BLaER1 treated with 17β-estradiol and CSF1 and Interleukin-3, amounts not matched to agents 10 nM and 100 nM (cell line): ENCODE measurements around the gene IL1RAPL2.

Experiments used
- H3K27ac ChIP-seq, 11 experiments: shearing (Covaris generic); formaldehyde crosslinking; 2 replicates each; pipeline ENCODE4 v1.8.1; 2022
- H3K27me3 ChIP-seq, 11 experiments: shearing (Covaris generic); formaldehyde crosslinking; 2 replicates each; pipeline ENCODE4 v1.8.1; 2022
- H3K36me3 ChIP-seq, 11 experiments: shearing (Covaris generic); formaldehyde crosslinking; 2 replicates each; pipeline ENCODE4 v1.8.1; 2022
- H3K4me1 ChIP-seq, 10 experiments: shearing (Covaris generic); formaldehyde crosslinking; 2 replicates each; pipeline ENCODE4 v1.8.1; 2022
- H3K4me2 ChIP-seq, 11 experiments: shearing (Covaris generic); formaldehyde crosslinking; 2 replicates each; pipeline ENCODE4 v1.8.1; 2022
- H3K4me3 ChIP-seq, 10 experiments: shearing (Covaris generic); formaldehyde crosslinking; 2 replicates each; pipeline ENCODE4 v1.8.1; 2022
- H3K9ac ChIP-seq, 11 experiments: shearing (Covaris generic); formaldehyde crosslinking; 2 replicates each; pipeline ENCODE4 v1.8.1; 2022
- H3K9me3 ChIP-seq, 11 experiments: shearing (Covaris generic); formaldehyde crosslinking; replicated peaks in 1 of 11; 2 replicates each; pipeline ENCODE4 v1.8.1; 2022
- H4K20me1 ChIP-seq, 11 experiments: shearing (Covaris generic); formaldehyde crosslinking; 2 replicates each; pipeline ENCODE4 v1.8.1; 2022
- Cebpa-rat ChIP-seq, 11 experiments: shearing (Covaris generic); IDR thresholded peaks; 2 replicates each; pipeline ENCODE4 v1.8.1; 2022

Gene IL1RAPL2

DNA sequence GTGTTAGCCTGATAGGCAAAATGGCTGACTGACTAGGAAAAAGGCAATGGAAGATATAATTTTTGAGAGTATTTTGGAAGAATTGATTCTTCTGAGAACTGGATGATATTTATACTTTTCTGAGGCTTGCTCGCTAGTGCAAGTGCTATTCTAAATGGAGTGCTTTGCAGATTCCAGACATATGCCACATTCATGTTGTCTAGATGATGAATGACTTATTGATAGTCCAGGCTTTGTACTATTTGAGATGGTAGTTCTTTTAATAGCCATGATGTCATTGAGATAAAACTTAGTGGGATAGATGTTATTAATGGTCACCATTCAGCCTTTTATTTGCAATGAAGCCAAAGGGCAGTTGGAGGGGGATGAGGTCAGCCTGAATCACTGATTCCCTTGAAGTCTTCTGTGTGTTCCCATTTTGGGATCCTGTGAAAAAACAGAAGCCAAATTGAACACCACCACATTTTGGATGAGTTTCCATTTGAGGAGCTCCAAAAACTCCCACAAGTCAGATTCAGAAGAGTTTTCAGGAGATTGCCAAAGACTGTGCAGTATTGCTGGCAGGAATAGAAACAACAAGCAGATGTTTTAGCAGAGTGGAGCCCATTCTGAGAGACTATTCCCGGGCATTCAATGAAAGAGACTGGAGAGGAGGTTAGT is 184.1 kb downstream of the IL1RAPL2 start:
- Histone ChIP-seq H3K27ac (no peak overlapping the region), H3K4me3 (no peak overlapping the region), H4K20me1 (no peaks in the 10 kb centered on the region)

DNA sequence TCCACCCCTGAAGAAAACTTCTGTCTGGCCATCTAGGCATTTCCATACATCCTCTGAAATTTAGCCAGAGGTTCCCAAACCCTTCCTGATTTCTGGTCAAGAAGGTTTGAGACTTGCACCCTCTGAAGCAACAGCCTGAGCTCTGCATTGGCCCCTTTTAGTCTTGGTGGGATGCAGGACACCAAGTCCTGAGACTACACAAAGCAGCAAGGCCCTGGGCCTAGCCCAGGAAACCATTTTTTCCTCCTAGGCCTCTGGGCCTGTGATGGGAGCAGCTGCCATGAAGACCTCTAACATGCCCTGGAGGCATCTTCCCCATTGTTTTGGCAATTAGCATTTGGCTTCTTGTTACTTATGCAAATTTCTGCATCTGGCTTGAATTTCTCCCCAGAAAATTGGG is 196.6 kb downstream of the IL1RAPL2 start:
- no peaks in the 10 kb centered on the region for H3K4me1 ChIP-seq
- TF ChIP-seq Cebpa-rat (IDR thresholded peaks at IDR 0.05): no peak

More for the DNA sequence above, 184.1 kb downstream of the IL1RAPL2 start:
- Histone ChIP-seq H3K4me2 (no peak overlapping the region), H3K9me3 (no peaks in the 10 kb centered on the region), H3K4me1 (no peaks in the 10 kb centered on the region), H3K27me3 (no peaks in the 10 kb centered on the region), H3K9ac (no peak overlapping the region), H3K36me3 (no peaks in the 10 kb centered on the region)
- TF ChIP-seq Cebpa-rat (IDR thresholded peaks at IDR 0.05): no peak

DNA sequence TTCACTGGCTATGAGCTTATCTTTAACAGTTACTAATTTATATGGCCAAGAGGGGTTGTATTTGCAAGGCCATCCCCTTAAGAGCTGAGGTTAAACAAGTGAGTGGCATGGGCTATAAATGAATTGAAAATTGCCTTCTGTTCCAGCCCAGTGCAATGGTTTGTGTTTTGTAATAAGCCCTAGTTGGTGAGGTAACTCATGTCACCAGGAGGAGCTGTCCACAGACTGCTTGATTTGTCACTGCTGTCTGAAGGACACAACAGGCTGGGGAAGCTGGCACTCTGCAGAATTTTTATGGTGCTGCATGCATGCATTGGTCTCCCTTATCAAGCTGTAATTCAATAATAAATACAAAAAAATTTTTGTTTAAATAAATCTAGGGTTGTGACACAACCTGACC is 223.8 kb downstream of the IL1RAPL2 start:
- no peak overlapping the region for H3K27ac ChIP-seq
- no peaks in the 10 kb centered on the region for H3K27me3 ChIP-seq
- no peaks in the 10 kb centered on the region for H4K20me1 ChIP-seq
- H3K36me3 ChIP-seq: no peaks in the 10 kb centered on the region
- H3K9ac ChIP-seq: no peak overlapping the region
- no peaks in the 10 kb centered on the region for H3K9me3 ChIP-seq
- H3K4me2 ChIP-seq: no peak overlapping the region
- no peaks in the 10 kb centered on the region for H3K4me1 ChIP-seq
- H3K4me3 ChIP-seq: no peak overlapping the region
- TF ChIP-seq Cebpa-rat (IDR thresholded peaks at IDR 0.05): no peak

More for the DNA sequence above, 196.6 kb downstream of the IL1RAPL2 start:
- H3K9me3 ChIP-seq: peaks cover 35 to 53% (median 42%) of the 10 kb centered on the region in 11 experiments
- no peak overlapping the region for H3K9ac ChIP-seq
- peaks cover 0 to 3% (median 0%) of the 10 kb centered on the region in 11 experiments; a peak in 1 of 22 replicates for H3K36me3 ChIP-seq
- H4K20me1 ChIP-seq: no peaks in the 10 kb centered on the region
- no peaks in the 10 kb centered on the region for H3K27me3 ChIP-seq
- H3K27ac ChIP-seq: no peak overlapping the region
- H3K4me2 ChIP-seq: no peak overlapping the region
- H3K4me3 ChIP-seq: no peak overlapping the region

DNA sequence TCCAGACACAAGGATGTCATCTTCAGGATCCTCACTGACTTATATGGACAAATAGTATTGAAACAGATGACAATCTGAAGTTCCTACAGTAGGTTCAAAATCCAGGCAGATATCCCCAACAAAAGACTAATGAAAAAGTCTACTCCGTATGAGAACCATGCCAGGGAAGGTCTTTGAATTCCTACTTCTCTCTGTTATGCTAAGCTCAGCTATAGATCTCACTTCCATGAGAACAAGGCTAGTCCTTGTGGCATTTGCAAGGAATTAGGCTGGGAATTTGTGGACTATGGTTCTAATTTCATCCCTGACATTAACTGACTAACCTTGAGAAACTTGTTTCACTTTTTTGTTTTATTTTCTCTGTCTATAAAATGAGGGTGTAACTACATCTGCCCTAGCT is 229.8 kb downstream of the IL1RAPL2 start:
- Histone ChIP-seq H3K4me1 (no peaks in the 10 kb centered on the region), H3K27ac (no peak overlapping the region), H3K4me3 (no peak overlapping the region), H3K27me3 (no peaks in the 10 kb centered on the region), H3K9ac (no peak overlapping the region), H3K9me3 (no peaks in the 10 kb centered on the region), H4K20me1 (no peaks in the 10 kb centered on the region), H3K36me3 (no peaks in the 10 kb centered on the region), H3K4me2 (no peak overlapping the region)
- TF ChIP-seq Cebpa-rat (IDR thresholded peaks at IDR 0.05): no peak

DNA sequence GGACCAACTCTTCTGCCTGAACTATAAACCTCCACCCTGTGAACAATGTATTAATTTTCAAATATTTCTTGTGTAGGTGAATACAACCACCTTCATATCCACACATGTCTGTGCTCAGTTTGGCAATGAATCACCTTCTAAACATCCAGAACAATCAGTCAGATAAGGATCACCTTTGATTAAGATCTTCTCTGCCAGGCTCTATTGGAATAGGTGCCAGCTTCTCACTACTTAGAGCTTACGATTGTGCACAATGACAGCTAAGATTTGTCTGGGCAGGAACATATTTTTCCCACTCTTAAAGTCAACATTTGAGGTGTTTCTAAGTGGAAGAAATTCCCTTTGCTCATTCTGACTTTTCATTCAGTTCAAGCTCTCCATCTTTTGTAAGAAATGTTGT is 237.2 kb downstream of the IL1RAPL2 start:
- no peaks in the 10 kb centered on the region for H3K27me3 ChIP-seq
- no peaks in the 10 kb centered on the region for H3K4me1 ChIP-seq
- H3K9me3 ChIP-seq: no peaks in the 10 kb centered on the region
- no peaks in the 10 kb centered on the region for H3K36me3 ChIP-seq
- TF ChIP-seq Cebpa-rat (IDR thresholded peaks at IDR 0.05): no peak
- H4K20me1 ChIP-seq: no peaks in the 10 kb centered on the region
- no peak overlapping the region for H3K9ac ChIP-seq
- no peak overlapping the region for H3K27ac ChIP-seq
- no peak overlapping the region for H3K4me3 ChIP-seq
- H3K4me2 ChIP-seq: no peak overlapping the region

DNA sequence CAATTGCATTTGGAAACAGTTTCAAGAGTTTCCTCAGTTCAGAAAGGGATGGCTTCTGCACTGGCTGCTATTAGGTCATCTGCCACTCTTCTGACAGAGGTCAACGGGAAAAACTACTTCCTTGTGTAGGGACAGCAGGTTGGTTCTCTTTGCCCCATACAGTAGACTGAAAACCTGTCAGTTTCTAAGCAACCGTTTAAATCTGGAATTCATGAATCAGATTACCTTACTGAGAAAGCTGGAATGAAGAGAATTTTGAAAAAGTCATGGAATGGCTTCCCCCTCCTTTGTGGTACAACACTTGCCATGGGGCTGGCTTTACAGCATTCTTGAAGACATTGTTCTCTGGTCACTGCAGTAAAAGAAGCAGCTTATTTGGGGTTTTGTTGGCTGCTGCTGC is 240.3 kb downstream of the IL1RAPL2 start:
- no peak for TF ChIP-seq Cebpa-rat (IDR thresholded peaks at IDR 0.05)
- H3K36me3 ChIP-seq: no peaks in the 10 kb centered on the region
- no peaks in the 10 kb centered on the region for H3K9me3 ChIP-seq
- no peak overlapping the region for H3K9ac ChIP-seq
- no peak overlapping the region for H3K4me3 ChIP-seq
- H3K27ac ChIP-seq: no peak overlapping the region
- H4K20me1 ChIP-seq: no peaks in the 10 kb centered on the region
- no peak overlapping the region for H3K4me2 ChIP-seq
- no peaks in the 10 kb centered on the region for H3K27me3 ChIP-seq
- no peaks in the 10 kb centered on the region for H3K4me1 ChIP-seq

DNA sequence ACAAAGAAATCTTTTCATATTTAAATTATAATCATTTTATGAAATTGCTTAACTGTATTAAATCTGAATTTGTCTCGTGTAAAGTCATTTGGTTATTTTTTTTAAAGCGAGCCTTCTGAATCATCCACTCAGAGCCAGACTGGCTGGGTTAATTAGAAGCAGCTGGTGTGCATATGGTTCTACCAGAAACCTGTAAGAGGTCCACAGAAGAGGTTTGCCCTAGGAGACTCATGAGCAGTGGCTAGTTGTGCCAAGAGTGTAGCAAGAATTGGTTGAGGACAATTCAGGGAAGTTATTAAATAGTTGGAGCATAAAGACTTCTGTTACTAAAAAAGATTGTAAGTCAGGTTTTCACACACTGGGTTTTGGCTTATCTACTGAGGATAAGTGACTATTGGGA is 267.4 kb downstream of the IL1RAPL2 start:
- no peak overlapping the region for H3K9ac ChIP-seq
- no peak for TF ChIP-seq Cebpa-rat (IDR thresholded peaks at IDR 0.05)
- peaks cover 0 to 8% (median 0%) of the 10 kb centered on the region in 11 experiments; a peak in 4 of 22 replicates for H3K9me3 ChIP-seq
- no peaks in the 10 kb centered on the region for H4K20me1 ChIP-seq
- no peaks in the 10 kb centered on the region for H3K27me3 ChIP-seq
- no peaks in the 10 kb centered on the region for H3K4me1 ChIP-seq
- no peak overlapping the region for H3K27ac ChIP-seq
- no peak overlapping the region for H3K4me3 ChIP-seq
- H3K36me3 ChIP-seq: no peaks in the 10 kb centered on the region
- no peak overlapping the region for H3K4me2 ChIP-seq

DNA sequence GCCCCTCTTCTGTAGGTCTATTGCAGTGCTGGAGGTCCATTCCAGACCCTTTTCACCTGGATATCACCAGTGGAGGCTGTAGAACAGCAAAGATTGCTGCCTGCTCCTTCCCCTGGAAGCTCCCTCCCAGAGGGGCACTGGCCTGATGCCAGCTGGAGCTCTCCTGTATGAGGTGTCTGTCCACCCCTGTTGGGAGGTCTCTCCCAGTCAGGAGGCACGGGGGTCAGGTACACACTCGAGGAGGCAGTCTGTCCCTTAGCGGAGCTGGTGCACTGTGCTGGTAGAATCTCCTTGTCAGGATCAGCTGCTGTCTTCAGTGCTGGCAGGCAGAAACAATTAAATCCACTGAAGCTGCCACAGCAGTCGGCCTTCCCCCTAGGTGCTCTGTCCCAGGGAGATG is 276.6 kb downstream of the IL1RAPL2 start:
- H3K4me2 ChIP-seq: no peak overlapping the region
- H4K20me1 ChIP-seq: no peaks in the 10 kb centered on the region
- H3K36me3 ChIP-seq: no peaks in the 10 kb centered on the region
- no peak overlapping the region for H3K4me3 ChIP-seq
- H3K9me3 ChIP-seq: peaks cover 0 to 8% (median 0%) of the 10 kb centered on the region in 11 experiments; a peak in 1 of 22 replicates
- H3K4me1 ChIP-seq: peaks cover 0 to 20% (median 5%) of the 10 kb centered on the region in 10 experiments; a peak in 9 of 20 replicates
- H3K27me3 ChIP-seq: no peaks in the 10 kb centered on the region
- no peak overlapping the region for H3K27ac ChIP-seq
- H3K9ac ChIP-seq: no peak overlapping the region
- no peak for TF ChIP-seq Cebpa-rat (IDR thresholded peaks at IDR 0.05)

DNA sequence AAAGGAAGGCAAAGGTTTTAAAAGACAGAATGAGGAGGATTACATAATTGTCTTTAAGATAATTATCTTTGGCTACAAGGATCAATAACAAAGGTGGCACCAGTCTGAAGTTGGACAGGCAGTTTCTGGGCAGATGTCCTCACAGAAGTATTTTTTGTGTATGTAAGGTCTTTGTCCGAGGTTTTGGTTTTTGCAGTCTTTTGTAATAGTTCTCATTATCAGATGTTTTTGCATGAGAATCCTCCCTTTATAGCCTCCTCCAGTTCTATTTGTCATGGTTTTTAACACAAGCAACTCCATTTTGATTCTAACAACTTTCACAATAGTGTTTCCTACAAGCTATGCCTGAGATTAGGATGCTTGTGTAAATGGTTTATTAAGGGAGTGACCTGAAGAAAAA is 286.2 kb downstream of the IL1RAPL2 start:
- Histone ChIP-seq H3K9ac (no peak overlapping the region), H3K27ac (no peak overlapping the region), H3K27me3 (no peaks in the 10 kb centered on the region), H3K4me1 (no peaks in the 10 kb centered on the region; a peak in 2 of 20 replicates), H3K36me3 (no peaks in the 10 kb centered on the region), H3K4me2 (no peak overlapping the region), H3K9me3 (no peaks in the 10 kb centered on the region), H3K4me3 (no peak overlapping the region), H4K20me1 (no peaks in the 10 kb centered on the region)
- TF ChIP-seq Cebpa-rat (IDR thresholded peaks at IDR 0.05): no peak

DNA sequence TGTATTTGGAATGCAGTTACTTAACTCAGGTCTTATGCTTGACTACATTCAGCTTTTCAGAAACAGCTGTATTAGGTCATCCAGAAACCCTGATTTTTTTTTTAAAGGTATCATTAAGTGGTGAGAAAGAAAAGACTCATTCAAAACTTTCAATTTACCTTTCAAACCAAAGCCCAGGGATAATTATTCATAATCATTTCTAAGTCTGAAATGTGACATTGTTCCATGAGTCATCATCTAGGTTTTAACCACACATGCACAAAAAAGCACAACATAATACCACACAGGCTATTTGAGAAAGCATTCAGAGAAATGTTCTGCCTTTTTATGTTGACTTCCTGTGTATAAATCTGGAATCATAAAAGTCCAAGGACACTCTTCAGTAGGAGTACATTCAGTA is 288.2 kb downstream of the IL1RAPL2 start:
- TF ChIP-seq Cebpa-rat (IDR thresholded peaks at IDR 0.05): no peak
- no peaks in the 10 kb centered on the region for H3K36me3 ChIP-seq
- H3K4me2 ChIP-seq: peak overlapping the region in 1 of 11 experiments; percentile 12; a peak in 1 of 22 replicates
- no peaks in the 10 kb centered on the region; a peak in 2 of 20 replicates for H3K4me1 ChIP-seq
- no peak overlapping the region for H3K4me3 ChIP-seq
- H3K27me3 ChIP-seq: no peaks in the 10 kb centered on the region
- H4K20me1 ChIP-seq: no peaks in the 10 kb centered on the region
- H3K27ac ChIP-seq: no peak overlapping the region
- no peaks in the 10 kb centered on the region for H3K9me3 ChIP-seq
- no peak overlapping the region for H3K9ac ChIP-seq
